ENCODE measurements around the gene APOBEC3B.

GRCh38 chr22:38944653-38945052 lies 37.5 kb upstream of the APOBEC3B start:
- TF ChIP-seq CTCF (IDR thresholded peaks at IDR 0.05) = no peak
- no peak for TF ChIP-seq EZH2 (IDR thresholded peaks at IDR 0.05)
- no peak for TF ChIP-seq EZH2phosphoT487 (IDR thresholded peaks at IDR 0.05)
